ENCODE measurements around the gene ERP27. TPM values are rescaled to one million over a fixed set of nuclear protein-coding genes. Genes with fewer than 3 reads are reported as not detected.

The ERP27 gene
- total RNA-seq, 2 donors from 2014 or later, result 79.1 to 131 TPM

DNA sequence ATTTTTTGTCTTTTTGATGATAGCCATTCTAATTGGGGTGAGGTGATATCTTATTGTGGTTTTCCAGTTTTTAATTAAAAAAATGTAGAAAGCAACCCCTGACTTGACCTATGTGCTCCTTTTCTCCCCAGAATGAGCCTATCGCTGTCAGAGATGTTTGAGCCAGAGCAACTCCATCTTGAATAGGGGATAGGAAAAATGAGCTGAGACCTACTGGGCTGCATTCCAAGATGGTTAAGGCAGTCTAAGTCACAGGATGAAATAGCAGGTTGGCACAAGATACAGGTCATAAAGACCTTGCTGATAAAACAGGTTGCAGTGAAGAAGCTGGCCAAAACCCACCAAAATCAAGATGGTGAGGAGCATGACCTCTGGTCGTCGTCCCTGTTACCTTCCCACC is 13.8 kb downstream of the ERP27 start:
- no peak for DNase-seq
- intact Hi-C loops (cut with DNase I), result no loop called here
- H3K4me1 ChIP-seq, result peaks cover 41% of the 10 kb centered on the region
- ATAC-seq, result no peak
- no peak overlapping the region for H3K27ac ChIP-seq
- 53 to 68% methylated on average over 3 of the region's 3 CpGs for WGBS, 2 donors
- H3K4me3 ChIP-seq, result no peak overlapping the region
- TF ChIP-seq POLR2A (IDR thresholded peaks at IDR 0.05) (no peak), CTCF (IDR thresholded peaks at IDR 0.05) (no peak)
- no peaks in the 10 kb centered on the region for H3K9me3 ChIP-seq
- H3K27me3 ChIP-seq, result no peaks in the 10 kb centered on the region
- no peaks in the 10 kb centered on the region for H3K36me3 ChIP-seq (replicated peaks in 1 of 2; ENCODE audit: insufficient read depth in 1 of 2, low read depth in 2 of 2)

DNA sequence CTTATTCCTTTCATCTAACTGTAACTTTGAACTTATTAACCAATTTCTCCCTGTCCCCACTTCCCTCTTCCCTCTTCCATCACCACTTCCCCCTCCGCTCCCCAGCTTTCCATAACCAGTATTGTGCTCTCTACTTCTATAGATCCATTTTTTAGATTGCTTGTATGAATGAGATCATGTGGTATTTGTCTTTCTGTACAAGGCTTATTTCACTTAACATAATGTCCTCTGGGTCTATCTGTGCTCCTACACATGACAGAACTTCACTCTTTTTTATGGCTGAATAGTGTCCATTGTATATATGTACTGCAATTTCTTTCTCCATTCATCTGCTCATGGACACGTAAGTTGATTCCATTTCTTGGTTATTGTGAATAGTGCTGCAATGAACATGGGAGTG is 14.4 kb downstream of the ERP27 start:
- Histone ChIP-seq H3K36me3 (replicated peaks in 1 of 2; ENCODE audit: insufficient read depth in 1 of 2, low read depth in 2 of 2) (no peaks in the 10 kb centered on the region), H3K27me3 (no peaks in the 10 kb centered on the region), H3K4me1 (peaks cover 35% of the 10 kb centered on the region), H3K4me3 (no peak overlapping the region), H3K27ac (no peak overlapping the region), H3K9me3 (no peaks in the 10 kb centered on the region)
- no peak for ATAC-seq
- no peak for TF ChIP-seq POLR2A (IDR thresholded peaks at IDR 0.05)
- TF ChIP-seq CTCF (IDR thresholded peaks at IDR 0.05), result no peak
- intact Hi-C loops (cut with DNase I), result no loop called here
- no peak for DNase-seq
- WGBS, 2 donors, result 94 to 95% methylated on average over 2 of the region's 2 CpGs

GRCh38 chr12:14921218-14921617 is 17.1 kb downstream of the ERP27 start:
- no peak overlapping the region for H3K4me3 ChIP-seq
- 85 to 94% methylated on average over 2 of the region's 2 CpGs for WGBS, 2 donors
- peaks cover 0 to 10% of the 10 kb centered on the region in 2 donors for H3K36me3 ChIP-seq (replicated peaks in 1 of 2; ENCODE audit: insufficient read depth in 1 of 2, low read depth in 2 of 2)
- H3K27ac ChIP-seq, result no peak overlapping the region
- intact Hi-C loops (cut with DNase I), result no loop called here
- ATAC-seq, result no peak
- no peaks in the 10 kb centered on the region for H3K9me3 ChIP-seq
- no peaks in the 10 kb centered on the region for H3K27me3 ChIP-seq
- no peak for TF ChIP-seq CTCF (IDR thresholded peaks at IDR 0.05)
- no peak for TF ChIP-seq POLR2A (IDR thresholded peaks at IDR 0.05)
- peaks cover 9% of the 10 kb centered on the region for H3K4me1 ChIP-seq
- DNase-seq, result no peak

DNA sequence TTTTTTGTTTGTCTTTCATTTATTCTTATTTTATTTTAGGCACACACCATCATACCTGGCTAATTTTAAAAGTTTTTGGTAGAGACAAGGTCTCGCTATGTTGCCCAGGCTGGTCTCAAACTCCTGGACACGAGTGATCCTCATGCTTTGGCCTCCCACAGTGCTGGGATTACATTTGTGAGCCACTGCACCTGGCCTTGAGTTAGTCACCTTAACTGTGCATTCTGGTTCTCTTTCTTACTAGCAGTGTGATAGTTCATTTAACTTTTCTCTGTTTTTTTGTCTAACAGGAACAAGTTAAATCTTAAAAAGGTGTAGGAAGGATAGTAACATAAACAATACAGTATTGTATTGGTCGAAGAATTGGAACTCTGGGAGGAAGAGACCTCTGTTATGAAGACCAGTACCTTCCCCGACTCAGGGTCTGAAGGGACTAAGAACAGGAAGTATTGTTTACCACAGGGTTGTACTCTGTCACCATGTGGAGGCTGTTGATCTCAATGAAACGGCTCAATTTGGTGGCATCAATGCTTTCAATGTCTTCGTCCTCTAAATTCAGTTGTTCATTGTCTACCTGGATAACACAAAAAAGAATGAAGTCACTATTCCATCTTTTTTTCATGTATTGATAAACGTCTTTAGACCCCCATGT is 17.7 kb downstream of the ERP27 start:
- 65 to 68% methylated on average over 7 of the region's 7 CpGs for whole genome bisulfite sequencing, 2 donors
- ATAC-seq (no peak), DNase-seq (no peak)
- Histone ChIP-seq H3K27me3 (no peaks in the 10 kb centered on the region), H3K27ac (no peak overlapping the region), H3K36me3 (replicated peaks in 1 of 2; ENCODE audit: insufficient read depth in 1 of 2, low read depth in 2 of 2) (peaks cover 0 to 13% of the 10 kb centered on the region in 2 donors), H3K4me3 (no peak overlapping the region), H3K4me1 (peaks cover 9% of the 10 kb centered on the region), H3K9me3 (no peaks in the 10 kb centered on the region)
- intact Hi-C loops (cut with DNase I), result no loop called here
- TF ChIP-seq CTCF (IDR thresholded peaks at IDR 0.05) (no peak), POLR2A (IDR thresholded peaks at IDR 0.05) (no peak)

GRCh38 chr12:14919455-14919854 is 18.9 kb downstream of the ERP27 start:
- no peak overlapping the region for H3K4me3 ChIP-seq
- DNase-seq, result no peak
- intact Hi-C loops (cut with DNase I), result no loop called here

More at GRCh38 chr12:14919455-14919854, 18.9 kb downstream of the ERP27 start:
- H3K36me3 ChIP-seq (replicated peaks in 1 of 2; ENCODE audit: insufficient read depth in 1 of 2, low read depth in 2 of 2), result peaks cover 0 to 19% of the 10 kb centered on the region in 2 donors
- no peak overlapping the region for H3K27ac ChIP-seq
- no peaks in the 10 kb centered on the region for H3K9me3 ChIP-seq
- no peaks in the 10 kb centered on the region for H3K27me3 ChIP-seq
- TF ChIP-seq CTCF (IDR thresholded peaks at IDR 0.05), result no peak
- TF ChIP-seq POLR2A (IDR thresholded peaks at IDR 0.05), result no peak
- H3K4me1 ChIP-seq, result peaks cover 2% of the 10 kb centered on the region
- no peak for ATAC-seq

All from body of pancreas (tissue), 4 donors.